Activated CD4-positive, CD25-positive, alpha-beta regulatory T cell treated with anti-CD3 and anti-CD28 coated beads, Interleukin-2, amount 50 U/mL, for 24 hours (primary cell): Measurements from ENCODE around the gene LCN2.

Experiments used
- ATAC-seq, 2 donors: fragments of 150-1000 bp; cut with Tn5 transposase; one replicate each; pipeline ENCODE4 v1.10.0; 2021; ENCODE audit warnings: mild to moderate bottlenecking in 1 of 2, moderate library complexity in 1 of 2

LCN2 gene

DNA sequence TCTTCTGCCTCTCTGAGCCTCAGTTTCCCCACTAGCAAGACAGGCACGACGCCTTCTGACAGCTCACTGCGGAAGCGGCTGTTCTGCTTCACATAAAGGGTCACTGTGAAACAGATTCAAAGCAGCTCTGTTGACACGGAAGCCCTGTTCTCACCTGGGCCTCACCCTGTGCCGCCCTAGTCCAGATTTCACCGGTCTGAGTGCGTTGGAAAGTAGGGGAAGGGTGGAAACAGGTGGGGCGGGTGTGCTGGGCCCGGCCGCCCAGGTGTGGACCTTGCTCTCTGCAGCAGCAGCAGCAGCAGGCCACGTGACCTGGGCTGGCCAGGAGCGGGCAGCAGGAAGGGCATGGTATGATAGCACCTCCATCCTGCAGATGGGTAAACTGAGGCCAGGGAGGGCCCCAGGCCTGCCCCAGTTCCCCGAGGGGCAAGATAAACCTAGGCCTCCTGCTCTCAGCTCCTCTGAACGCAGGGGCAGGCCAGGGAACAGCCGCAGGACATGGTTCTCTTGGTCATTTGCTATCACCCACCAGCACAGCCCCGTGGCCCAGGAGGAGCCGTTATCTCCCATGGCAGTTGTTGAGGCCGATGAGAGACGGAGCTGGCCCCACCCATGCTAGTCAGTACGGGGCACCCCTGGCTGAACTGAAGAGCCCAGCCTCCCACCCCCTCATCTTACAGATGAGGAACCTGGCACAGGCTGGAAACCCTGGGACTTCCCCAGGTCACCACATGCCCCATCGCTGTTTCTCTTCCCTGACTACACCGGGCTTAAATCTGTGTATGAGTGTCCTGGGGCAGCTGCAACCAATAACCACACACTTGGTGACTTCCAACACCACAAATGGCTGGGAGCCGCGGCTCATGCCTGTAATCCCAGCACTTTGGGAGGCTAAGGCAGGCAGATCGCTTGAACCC is 33.8 kb upstream of the LCN2 start:
- ATAC-seq = peak; percentile 53 to 55

DNA sequence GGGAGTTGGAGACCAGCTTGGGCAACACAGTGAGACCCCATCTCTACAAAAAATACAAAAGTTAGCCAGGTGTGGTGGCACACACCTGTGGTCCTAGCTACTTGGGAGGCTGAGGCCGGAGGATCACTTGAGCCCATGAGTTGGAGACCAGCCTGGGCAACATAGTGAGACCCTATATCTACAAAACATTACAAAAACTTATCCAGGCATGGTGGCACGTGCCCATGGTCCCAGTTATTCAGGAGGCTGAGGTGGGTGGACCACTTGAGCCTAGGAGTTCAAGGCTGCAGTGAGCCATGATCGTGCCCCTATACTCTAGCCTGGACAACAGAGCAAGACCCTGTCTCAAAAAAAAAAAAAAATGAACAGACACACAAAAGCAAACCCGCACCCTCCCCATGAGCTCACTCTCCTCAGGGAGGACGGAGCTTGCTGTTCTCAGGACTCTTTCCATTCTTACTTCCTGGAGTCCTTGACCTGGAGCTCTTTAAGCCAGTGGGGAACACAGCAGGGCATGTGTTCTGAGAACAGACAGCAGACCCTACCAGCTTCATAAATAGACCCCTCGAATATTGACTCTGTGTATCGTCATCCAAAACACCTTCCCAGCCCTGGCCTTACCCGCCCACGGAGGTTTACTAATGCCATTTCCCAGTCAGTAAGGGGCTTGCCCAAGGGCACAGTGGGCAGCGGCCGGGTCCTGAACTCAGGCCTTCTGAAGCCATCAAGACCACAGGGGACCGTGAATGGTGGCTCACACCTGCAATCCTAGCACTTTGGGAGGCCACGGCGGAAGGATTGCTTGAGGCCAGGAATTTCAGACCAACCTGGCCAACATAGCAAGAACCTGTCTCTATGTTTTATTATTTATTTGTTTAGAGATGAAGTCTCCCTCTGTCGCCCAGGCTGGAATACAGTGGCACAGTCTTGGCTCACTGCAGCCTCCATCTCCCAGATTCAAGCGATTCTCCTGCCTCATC is 32.9 kb upstream of the LCN2 start:
- ATAC-seq = no peak

DNA sequence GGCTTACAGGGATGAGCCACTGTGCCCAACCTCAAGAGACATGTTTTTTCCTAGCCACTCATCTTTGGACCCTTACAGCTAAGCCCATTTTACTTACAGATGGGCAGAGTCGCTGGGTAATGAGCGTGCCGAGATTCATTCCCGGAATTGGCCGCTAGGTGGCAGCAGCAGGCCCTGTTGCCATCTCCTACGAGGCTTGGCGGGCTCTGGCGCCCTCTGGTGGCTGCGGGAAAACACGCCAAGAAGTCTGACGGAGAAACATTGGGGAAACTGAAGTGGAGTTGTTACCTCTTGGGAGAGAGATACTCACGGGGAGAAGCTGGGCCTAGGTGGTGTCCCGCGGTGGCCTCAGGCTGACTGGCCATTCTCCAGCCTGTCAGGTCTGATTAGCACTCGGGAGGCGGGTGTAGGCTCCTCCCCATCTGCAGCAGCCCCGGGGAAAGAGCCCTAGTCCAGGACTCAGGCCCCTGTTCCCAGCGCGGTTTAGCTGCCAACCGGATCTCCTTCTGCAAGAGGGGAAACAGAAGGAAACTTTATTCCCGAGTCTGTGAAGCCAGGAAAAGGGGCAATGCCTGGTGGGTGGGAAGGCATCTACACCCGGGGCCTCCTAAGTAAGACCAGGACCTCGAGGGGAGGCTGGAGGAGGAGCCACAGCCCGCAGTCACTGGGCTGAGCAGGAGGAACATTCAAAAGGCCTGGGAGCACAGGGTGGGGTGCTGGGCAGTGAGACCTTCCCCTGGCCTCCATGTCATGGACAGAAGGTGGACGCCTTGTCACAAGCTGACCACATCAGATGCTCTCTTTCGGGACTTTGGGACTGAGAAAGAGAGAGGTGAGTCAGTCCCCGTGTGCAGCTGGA is 31.4 kb upstream of the LCN2 start:
- peak; percentile 74 to 76 for ATAC-seq

DNA sequence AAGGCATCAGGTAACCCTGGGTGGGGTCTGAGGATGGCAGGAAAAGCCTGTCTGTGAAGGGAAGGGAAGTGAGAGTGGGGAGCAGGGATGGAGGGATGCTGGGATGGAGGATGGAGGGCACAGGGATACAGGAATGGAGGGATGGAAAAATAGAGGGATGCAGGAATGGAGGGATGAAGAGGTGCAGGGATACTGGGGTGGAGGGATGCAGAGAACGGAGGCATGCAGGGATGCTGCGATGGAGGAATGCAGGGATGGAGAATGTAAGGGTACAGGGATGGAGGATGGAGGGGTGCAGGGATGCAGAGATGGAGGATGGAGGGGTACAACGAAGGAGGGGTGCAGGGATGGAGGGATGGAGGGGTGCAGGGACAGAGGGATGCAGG is 30.8 kb upstream of the LCN2 start:
- ATAC-seq = no peak

DNA sequence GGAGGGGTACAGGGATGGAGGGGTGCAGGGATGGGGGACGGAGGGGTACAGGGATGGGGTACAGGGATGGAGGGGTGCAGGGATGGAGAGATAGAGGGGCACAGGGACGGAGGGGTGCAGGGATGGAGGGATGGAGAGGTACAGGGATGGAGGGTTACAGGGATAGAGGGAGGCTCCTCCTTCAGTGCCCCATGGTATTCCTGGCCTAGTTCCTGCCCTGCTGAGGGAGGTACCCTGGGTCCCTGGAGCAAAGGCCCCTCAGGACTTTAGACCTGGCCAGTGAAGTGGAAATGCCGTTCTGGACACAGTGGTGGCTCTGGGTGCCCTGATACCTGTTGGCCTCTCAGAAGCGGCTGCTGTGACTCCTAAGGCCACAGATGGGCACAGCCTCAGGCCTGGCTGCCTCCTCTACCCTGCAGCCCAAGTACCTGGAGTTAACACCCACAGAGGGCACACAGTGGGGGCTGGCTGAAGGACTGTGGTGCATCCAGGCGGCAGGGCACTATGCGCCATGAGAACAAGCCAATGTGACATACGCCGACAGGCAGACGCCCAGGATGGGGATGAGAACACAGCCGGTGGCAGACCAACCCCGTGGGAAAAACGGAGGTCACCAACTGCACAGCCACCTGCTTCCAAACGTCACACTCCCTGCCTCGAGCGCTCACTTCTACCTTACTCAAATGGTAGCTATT is 30.1 kb upstream of the LCN2 start:
- ATAC-seq = no peak

DNA sequence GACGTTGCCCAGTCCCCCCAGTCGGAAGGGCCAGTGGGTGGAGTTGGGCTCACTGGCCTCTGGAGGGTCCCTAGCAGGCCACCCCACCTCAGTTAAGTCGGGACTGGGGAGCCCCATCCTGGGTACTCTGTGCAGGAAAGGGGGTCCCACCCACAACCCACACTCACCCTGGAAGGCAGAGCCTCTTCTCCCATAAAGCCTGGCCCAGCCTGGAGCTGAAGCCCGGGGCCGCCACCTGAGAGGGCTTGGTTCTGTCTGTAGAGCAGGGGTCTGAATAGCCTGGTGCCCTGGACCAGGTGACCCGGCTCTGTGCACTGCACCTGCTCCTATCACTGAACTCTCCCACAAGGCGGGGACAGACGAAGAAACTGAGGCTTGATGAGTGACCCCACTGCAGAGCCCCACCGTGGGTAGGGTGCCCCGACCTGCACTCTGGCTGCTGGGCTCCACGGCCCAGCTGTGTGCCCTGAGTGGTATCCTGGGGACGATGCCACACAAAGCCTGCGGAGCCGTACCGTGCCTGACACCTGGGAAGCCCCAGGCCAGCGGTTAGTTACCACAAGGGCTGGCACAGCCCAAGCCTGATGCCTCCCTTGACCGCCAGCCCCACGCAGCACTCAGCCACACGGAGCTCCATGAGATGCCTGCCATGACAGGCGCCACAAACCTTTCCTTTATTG is 29.1 kb upstream of the LCN2 start:
- no peak for ATAC-seq

DNA sequence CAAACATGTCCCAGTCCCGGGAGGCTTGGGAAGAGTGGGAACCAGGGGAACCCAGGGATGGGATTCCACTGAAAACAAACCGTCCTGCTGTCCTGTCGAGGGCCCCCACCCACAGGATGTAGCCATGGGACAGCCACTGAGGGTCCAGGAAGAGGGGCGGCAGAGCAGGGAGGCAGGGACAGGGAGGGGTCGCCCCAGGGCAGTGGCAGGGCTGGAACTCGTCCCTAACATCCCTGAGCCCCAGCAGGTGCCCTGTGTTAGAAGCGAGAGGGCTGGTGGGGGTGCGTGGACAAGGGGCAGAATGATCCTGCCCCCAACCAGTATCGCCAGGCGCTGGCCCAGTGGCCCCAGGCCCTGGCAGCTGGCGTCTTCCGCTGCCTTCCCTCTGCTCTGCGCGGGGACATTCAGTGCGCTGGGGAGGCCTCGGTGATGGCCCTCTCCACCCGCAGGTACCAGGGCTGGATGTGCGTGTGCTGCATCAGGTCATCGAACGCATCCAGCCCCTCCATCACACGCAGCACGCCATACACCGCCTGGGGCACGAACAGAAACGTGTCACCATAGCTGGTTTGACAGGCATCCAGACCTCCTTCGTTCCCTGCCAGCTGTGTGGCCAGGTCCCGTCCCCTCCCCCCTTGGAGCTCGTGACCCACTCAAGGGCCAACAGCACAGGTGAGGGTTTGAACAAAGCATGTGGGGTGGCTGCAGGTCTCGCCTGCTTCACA is 28.4 kb upstream of the LCN2 start:
- no peak for ATAC-seq

DNA sequence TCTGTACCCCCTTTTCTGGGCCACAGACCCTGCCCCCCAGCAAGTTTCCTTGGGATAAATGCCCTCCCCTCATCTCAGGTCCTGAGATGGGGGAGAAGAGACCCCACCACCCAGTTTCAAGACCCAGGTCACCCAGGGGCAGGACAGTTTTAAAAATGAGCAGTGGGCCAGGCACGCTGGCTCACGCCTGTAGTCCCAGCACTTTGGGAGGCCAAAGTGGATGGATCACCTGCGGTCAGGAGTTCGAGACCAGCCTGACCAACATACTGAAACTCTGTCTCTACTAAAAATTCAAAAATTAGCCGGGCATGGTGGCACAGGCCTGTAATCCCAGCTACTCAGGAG is 27.8 kb upstream of the LCN2 start:
- no peak for ATAC-seq

DNA sequence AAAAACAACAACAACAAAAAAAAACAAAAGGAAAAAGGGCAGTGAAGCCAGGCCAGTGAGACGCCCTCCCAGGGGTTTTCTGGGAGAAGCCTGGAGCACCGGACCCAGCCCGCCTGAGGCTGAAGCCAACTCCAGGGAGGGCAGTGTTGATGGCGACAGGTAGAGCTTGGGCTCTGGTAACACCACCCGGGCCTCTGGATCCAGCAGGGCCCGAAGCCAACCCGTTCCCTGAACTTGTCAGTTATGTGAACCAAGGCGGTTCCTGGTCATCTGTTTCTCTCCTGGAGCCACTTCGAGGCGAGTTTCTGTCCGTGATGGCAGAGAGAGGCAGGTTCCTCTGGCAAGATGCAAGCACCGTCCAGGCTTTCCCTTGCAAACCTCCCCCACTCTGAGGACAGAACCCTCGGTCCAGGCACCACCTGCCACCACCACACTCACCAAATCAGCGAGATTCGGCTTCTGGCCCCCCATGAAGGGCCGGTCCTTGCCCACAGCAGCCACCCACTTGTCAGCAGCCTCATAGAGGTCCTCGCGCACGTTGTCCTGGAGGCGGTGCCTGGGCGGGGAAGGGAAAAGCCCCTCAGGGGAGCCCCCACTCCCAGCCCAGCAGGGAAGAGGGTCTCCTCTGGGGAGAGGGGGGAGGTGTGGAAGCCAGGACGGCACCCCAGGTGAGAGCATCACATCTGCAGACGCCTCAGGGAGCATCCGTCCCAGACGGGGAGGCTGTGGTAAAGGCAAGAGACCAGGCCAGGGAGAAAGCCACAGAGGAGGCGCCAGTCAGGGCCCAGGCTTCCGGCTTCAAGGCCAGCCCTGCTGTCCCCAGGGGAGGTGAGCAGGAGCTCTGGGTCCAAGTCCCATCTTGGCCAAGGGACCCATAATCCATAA is 27.1 kb upstream of the LCN2 start:
- no peak for ATAC-seq

DNA sequence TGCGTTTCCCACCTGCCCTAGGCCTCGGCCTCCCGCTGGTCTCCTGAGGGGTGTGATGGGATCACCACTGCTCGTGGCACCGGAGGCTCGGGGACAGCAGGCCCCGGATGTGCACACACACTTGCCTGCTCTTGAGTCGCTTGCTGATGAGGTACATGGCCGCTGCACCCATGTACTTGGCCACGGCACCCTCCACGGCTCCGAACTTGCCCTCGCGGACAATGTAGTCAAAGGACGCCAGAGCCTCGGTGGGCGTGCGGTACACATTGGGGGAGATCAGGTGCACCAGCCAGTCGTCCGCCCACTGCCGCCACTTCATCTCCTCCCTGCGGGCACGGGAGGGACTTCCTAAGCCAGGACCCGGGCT is 26.5 kb upstream of the LCN2 start:
- no peak for ATAC-seq

DNA sequence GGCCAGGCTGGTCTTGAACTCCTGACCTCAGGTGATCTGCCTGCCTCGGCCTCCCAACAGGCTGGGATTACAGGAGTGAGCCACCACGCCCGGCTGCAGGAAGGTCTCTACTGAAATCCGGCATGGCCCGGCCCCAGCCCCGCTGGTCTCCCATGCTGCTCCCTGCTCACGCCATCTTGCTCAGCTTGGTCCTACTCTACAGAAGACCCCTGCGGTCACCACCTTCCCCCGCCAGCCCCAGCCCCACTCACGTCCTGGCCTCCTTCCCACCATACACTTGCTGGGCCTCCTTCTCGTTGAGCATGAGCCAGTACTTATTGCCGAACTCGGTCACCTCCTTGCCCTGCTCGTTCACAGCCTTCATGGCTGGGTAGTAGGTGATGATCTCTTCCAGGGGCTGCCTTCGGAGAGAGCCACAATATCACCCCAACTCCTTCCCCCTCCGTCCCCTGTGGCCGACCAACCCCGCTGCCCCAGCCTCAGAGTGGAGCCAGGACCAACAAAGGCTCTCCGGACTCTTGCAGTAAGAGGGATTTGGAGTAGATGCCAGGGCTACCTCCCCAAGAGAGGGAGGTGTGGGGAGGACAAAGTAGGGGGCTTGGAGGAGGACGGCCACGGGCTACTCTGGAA is 25.7 kb upstream of the LCN2 start:
- no peak for ATAC-seq

DNA sequence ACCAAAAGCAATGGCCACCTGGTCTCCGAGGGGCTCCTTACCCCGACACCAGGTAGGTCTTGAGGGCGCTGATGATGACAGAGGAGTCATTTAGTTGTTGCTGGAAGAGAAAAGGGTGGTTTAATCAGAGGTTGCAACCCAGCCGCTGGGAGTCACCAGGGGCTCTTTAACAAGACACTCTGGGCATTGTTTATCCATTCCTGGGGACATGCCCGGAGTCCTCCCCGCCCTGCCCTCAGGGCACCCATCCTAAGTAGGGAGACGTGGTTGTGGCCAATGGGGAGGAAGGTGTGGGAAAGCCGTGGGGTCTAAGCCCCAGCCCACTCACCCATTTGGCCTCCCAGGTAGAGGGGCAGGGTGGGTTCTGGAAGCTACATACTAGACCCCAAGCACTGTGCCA is 24.8 kb upstream of the LCN2 start:
- ATAC-seq = no peak

DNA sequence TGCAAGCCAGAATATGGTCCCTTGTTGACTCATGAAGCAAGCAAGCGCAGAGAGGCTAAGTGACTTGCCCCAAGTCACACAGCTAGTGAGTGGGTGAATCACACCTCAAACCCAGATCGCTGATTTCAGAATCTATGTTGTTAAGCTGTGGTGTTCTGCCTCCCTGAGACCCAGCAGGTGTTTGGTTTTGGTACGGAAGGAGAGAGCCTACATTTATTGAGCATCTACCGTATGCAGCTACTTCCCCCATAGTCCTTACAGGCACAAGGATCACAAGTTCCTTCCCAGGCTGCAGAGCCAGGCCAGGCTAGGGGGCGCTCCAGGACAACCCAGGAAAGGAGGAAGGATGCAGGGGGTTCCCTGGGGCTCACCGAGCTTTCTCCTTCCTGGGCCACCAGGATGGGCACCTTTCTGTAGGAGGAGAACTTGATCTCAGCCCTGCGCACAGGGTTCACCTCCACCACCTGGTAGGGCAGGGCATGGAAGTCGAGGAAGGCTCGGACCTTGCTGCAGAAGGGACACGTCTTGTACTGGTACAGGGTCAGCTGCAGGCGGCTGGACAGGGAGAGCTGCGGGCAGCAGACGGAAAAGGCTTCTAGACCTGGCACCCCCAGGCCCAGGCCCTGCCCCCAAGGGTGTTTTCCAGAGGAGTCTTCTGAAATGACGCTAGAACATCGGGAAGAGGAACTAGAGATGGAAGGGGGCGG is 24.2 kb upstream of the LCN2 start:
- ATAC-seq = no peak

DNA sequence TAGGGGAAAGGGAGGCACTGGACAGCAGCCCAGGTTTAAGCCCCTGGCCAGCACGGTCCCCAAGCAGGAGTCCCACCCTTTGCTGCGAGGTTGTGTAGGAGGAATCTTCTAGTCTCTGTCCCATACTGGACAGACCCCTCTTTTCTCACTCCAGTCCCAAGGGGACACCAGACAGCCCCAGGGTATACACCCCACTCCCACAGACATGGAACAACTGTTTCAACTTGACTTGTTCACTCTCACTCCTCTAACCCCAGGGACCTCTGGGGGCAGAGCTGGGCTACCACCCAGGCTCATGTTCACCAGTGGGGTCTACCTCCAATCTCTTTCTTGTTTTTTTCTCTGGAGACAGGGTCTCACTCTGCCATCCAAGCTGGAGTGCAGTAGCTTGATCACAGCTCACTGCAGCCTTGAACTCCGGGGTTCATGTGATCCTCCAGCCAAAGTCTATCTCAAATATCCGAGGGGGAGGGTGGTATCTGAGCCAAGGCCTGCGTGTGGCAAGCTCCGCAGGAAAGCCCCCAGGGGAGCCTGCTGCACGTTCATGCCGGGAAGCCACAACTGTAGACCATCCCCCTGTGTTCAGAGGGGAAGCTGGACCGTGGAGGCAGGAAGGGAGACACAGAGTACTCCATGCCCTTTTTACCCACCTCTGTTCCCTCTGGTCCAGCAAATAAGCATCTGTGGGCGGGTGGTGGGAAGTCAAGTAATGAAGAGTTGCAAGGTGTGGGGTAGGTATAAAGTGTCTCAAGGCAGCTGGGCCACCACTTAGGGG is 23.5 kb upstream of the LCN2 start:
- no peak for ATAC-seq

DNA sequence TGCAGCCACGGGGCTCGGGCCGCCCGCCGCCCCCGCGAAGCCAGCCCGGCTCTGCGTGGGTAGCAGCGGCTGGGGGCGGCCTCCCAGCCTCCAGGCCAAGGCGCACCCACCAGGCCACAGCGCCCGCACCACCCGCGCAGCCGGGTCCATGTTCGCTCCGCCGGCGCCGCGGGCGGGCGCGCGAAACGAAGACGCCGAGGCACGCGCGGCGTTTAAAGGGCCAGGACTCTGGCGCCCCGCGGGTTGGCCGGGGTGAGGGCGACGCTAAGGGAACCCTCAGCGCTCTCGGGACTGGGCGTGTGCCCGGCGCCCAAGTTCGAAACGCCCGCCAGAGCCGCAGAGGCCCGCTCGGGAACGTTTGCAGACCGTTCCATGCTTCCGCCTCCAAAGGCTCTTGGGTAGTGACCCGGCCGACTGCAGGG is 21.7 kb upstream of the LCN2 start, which contains the start of gene PTGES2:
PTGES2 (minus strand) TSS at position 162 of the 422 bp plus-strand sequence; CDS start at position 150, 12 bp downstream.
- peak; percentile 71 to 73 for ATAC-seq

DNA sequence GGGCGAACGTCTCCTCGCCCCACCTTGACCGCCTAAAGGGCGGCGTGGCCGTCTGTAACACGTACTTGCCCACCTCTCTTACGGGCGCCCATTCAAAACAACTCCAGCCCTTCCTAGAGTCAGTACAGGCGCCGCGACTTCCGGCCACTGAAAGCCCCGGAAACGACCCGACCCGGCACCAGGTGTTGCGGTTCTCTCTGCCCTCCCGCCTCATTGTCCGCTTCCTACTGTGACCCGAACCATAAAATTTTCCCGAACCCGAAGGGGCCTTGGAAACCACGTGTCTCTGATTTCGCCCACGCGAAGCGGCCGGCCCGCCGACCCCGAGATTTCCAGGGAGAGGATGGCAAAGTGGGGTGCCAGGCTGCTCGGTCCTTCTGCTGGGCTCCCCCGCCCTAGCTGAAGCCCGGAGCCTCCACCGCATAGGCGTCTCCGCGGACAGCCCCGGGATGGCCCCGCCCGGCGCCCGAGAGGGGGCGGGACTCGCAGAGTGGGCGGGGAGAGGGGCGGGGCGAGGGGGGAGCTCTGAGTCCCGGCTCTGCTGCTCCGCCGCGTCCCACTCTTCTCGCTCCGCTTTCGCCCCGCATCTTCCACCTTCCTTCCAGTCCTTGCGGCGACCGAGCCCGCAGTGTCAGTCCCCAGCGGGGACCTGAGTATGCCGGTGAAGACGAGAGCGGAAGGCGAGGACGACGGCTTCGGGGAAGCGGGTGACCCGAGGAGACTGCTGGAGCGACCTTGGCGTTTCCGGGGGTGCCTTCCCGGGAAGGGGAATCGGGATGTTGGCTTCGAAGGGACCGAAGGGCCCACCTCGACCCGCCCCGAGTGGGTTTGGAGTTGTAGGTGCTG is 21.0 kb upstream of the LCN2 start:
- peak; percentile 80 to 84 for ATAC-seq
